Activated CD8-positive, alpha-beta T cell treated with anti-CD3 and anti-CD28 coated beads, Interleukin-2, amount 10 ng/mL, durations not matched to agents 7 days and 5 days (primary cell): ENCODE measurements around the gene THADA. TPM values are rescaled to one million over a fixed set of nuclear protein-coding genes. Genes with fewer than 3 reads are reported as not detected.

Experiments
- ATAC-seq: fragments of 150-1000 bp; cut with Tn5 transposase; one replicate; pipeline ENCODE4 v1.10.0; 2021; ENCODE audit warnings: moderate library complexity
- CTCF ChIA-PET: fragments of 350-600 bp; sonication (Branson Sonifier 250); formaldehyde crosslinking; loops from one replicate; lab custom pipeline; 2021; ENCODE audit warnings: antibody characterized with exemption; lab: Charles Lee
- POLR2A ChIA-PET: fragments of 350-600 bp; sonication (Branson Sonifier 250); formaldehyde crosslinking; loops from one replicate; lab custom pipeline; 2021; ENCODE audit warnings: antibody characterized with exemption; lab: Charles Lee
- DNase-seq: peaks from one replicate; pipeline ENCODE4 v3.0.0-alpha.2; 2020
- H3K27ac Mint-ChIP-seq: one replicate; pipeline ENCODE4 v1.8.0; 2021; ENCODE audit warnings: mild to moderate bottlenecking, mixed read lengths
- H3K27me3 Mint-ChIP-seq: one replicate; pipeline ENCODE4 v1.8.0; 2021; ENCODE audit warnings: low read depth, mixed read lengths
- H3K36me3 Mint-ChIP-seq: one replicate; pipeline ENCODE4 v1.8.0; 2021; ENCODE audit warnings: low read depth, mixed read lengths
- H3K4me1 Mint-ChIP-seq: one replicate; pipeline ENCODE4 v1.8.0; 2021; ENCODE audit warnings: low read depth, mixed read lengths
- H3K4me3 Mint-ChIP-seq: one replicate; pipeline ENCODE4 v1.8.0; 2021; ENCODE audit warnings: mild to moderate bottlenecking, mixed read lengths
- H3K9me3 Mint-ChIP-seq: one replicate; pipeline ENCODE4 v1.8.0; 2022; ENCODE audit warnings: mixed read lengths; ENCODE audit not compliant: insufficient read depth
- total RNA-seq, 2 experiments: library from RNA; stranded (reverse); gene quantifications; one replicate each; pipeline ENCODE4 v1.2.3, GENCODE V29; 2021

Gene THADA
- total RNA-seq, 2 experiments from 2014 or later: 27.0 to 31.9 TPM

DNA sequence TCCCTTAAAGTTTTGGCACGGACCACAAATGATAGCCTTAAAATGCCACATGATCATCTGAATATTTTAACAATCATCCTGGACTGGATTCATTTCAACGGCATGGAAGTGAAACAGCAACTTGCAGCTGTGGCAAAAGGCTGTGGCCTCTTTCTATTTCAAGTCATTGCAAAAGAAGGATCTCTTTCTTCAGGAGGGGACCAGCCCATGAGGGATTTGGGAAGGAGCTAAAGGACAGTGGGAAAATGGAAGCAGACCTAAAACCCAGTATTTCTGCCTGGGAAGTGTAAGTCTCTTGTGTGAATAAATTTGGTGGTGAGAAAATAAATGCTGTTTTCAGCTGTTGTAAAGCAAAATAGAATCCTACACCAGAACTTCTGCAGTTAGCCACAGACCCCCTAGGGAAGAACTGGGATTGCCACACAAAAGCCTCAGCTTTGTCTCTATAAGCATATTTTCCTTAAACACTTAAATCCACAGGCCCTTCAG lies 262.1 kb downstream of the THADA start:
- CTCF ChIA-PET: interaction anchor here (1.1 kb wide), 1 partner anchor 15 kb away, joined by 3 read pairs; no protein-coding TSS in a partner anchor
- no peaks in the 10 kb centered on the region for H3K27me3 Mint-ChIP-seq

DNA sequence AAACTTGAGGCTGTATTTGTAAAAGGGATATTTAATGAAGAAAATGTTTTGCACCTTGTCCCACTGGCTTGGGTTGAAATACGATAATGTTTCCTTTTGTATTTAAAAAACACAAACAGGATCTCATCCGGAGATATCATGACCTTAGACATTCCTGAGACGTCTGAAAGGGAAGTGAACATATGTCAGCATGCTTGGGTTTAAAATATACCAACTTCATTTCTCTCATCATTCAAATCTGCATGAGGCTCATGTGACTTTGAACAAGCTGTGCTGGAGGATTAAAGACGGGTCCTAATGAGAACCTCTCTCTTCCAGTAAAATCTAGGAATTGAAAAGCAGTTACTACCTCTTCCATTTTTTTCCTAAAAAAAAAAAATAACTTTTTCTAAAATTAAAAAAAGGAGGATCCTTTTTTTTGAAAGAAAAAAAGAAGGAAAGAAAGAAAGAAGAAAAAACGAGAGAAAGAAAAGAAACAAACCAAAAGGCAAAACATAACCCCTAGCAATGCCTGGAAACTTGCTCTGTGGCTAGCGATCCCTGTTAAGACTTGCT lies 262.7 kb downstream of the THADA start:
- POLR2A ChIA-PET: no interaction called here
- no peak for DNase-seq
- H3K36me3 Mint-ChIP-seq: peaks cover 4% of the 10 kb centered on the region
- peaks cover 5% of the 10 kb centered on the region for H3K4me1 Mint-ChIP-seq
- no peaks in the 10 kb centered on the region for H3K9me3 Mint-ChIP-seq
- CTCF ChIA-PET: interaction anchor here (1.1 kb wide), 1 partner anchor 14 kb away, joined by 3 read pairs; no protein-coding TSS in a partner anchor
- no peaks in the 10 kb centered on the region for H3K27me3 Mint-ChIP-seq
- H3K27ac Mint-ChIP-seq: no peak overlapping the region
- no peak for ATAC-seq
- H3K4me3 Mint-ChIP-seq: no peak overlapping the region

More for the DNA sequence above, 262.1 kb downstream of the THADA start:
- H3K4me3 Mint-ChIP-seq: no peak overlapping the region
- H3K4me1 Mint-ChIP-seq: peaks cover 5% of the 10 kb centered on the region
- peaks cover 8% of the 10 kb centered on the region for H3K36me3 Mint-ChIP-seq
- ATAC-seq: no peak
- H3K9me3 Mint-ChIP-seq: no peaks in the 10 kb centered on the region
- no peak overlapping the region for H3K27ac Mint-ChIP-seq
- POLR2A ChIA-PET: no interaction called here
- DNase-seq: no peak

DNA sequence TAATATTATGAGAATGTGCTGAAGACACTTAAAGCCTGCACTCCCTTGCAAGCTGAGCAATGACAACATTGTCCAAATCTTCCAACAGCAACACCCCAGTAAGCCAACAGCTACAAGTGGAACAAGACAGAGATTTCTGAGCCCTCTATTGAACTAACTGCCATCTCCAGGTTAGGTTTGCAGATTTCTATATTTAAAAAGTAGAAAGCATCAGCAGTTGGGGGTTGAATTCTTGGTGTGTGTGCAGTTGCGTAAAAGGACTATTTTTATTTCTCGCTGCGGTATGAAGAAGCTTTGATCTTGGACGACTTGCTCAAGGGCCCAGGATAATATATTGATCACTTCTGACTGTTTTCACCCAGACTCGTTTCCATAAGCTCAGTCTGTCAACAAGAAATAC lies 263.2 kb downstream of the THADA start:
- peaks cover 4% of the 10 kb centered on the region for H3K36me3 Mint-ChIP-seq
- POLR2A ChIA-PET: no interaction called here
- H3K27ac Mint-ChIP-seq: no peak overlapping the region
- H3K4me1 Mint-ChIP-seq: peaks cover 5% of the 10 kb centered on the region
- CTCF ChIA-PET: no interaction called here
- ATAC-seq: no peak
- no peaks in the 10 kb centered on the region for H3K9me3 Mint-ChIP-seq
- H3K4me3 Mint-ChIP-seq: no peak overlapping the region
- H3K27me3 Mint-ChIP-seq: no peaks in the 10 kb centered on the region
- no peak for DNase-seq

DNA sequence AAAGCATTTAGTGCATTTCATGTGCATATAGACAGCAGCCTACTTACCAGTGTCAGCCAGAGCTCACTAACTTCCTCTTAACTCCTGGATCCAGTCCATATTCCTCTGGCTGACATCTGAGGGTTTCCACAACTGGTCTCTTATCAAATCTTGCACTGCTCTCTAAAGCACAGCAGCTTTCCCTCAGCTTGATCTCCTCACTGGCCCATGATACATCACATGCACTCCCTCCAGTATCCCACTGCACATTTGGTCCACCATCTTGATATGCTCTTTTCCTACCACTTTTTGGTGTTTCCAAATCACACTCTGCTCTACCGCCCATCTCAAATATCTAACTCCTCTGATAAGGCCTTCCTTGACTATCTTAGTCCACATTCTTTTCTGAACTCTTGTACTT lies 264.4 kb downstream of the THADA start:
- no peak for DNase-seq
- H3K27ac Mint-ChIP-seq: no peak overlapping the region
- peaks cover under 1% of the 10 kb centered on the region for H3K4me1 Mint-ChIP-seq
- H3K36me3 Mint-ChIP-seq: peaks cover 4% of the 10 kb centered on the region
- ATAC-seq: no peak
- no peaks in the 10 kb centered on the region for H3K9me3 Mint-ChIP-seq
- POLR2A ChIA-PET: no interaction called here
- H3K27me3 Mint-ChIP-seq: no peaks in the 10 kb centered on the region
- CTCF ChIA-PET: interaction anchor here (0.6 to 0.8 kb wide), 2 partner anchors 32 to 150 kb away, joined by 3 read pairs; no protein-coding TSS in a partner anchor
- no peak overlapping the region for H3K4me3 Mint-ChIP-seq

DNA sequence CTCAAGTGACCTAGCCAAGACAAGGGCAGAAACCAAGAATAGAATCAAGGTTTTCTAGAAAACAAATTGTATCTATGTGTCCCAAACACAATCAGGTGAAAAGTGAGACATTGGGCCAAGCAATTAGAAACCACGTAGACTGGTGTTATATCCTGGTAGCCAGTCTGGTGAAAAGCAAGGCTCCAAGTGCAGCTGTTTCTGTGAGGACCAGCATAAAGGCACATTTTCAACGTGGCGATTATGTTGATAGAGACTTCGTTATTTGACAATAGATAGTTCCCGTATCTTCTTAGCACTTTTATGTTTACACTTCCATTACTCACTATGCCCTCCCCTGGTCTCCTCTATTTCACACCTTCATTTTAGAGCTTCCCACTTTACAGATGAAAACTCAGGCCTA lies 266.2 kb downstream of the THADA start:
- no peaks in the 10 kb centered on the region for H3K27me3 Mint-ChIP-seq
- ATAC-seq (no peak), DNase-seq (no peak)
- POLR2A ChIA-PET: no interaction called here
- H3K4me3 Mint-ChIP-seq: no peak overlapping the region
- no peaks in the 10 kb centered on the region for H3K9me3 Mint-ChIP-seq
- no peaks in the 10 kb centered on the region for H3K4me1 Mint-ChIP-seq
- no peak overlapping the region for H3K27ac Mint-ChIP-seq
- CTCF ChIA-PET: no interaction called here
- peaks cover 8% of the 10 kb centered on the region for H3K36me3 Mint-ChIP-seq

DNA sequence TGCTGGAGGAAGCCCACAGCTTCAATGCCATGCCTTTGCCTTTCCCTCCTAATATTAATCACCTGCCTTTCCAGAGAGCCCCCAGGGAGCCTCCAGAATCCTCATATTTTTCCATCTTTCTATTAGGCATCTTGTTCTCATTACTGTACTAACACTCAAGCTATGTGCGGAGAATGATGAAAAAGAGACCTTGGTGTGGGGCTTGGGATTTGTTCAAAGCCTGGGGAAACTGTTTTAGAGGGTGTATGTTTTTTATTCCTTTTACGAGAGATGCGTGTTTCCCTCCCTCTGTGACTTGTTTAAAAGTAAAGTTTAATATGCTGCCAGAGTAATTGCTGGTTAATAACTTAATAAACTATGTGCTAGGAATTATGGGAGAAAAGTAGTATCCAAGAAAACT lies 267.0 kb downstream of the THADA start:
- Mint-ChIP-seq H3K27ac (no peak overlapping the region), H3K4me3 (no peak overlapping the region), H3K27me3 (no peaks in the 10 kb centered on the region), H3K36me3 (peaks cover 8% of the 10 kb centered on the region), H3K4me1 (no peaks in the 10 kb centered on the region), H3K9me3 (no peaks in the 10 kb centered on the region)
- DNase-seq (no peak), ATAC-seq (no peak)
- CTCF ChIA-PET: interaction anchor here (0.5 to 1.8 kb wide), 2 partner anchors 10 to 100 kb away, joined by 3 to 5 read pairs; no protein-coding TSS in a partner anchor
- POLR2A ChIA-PET: no interaction called here

DNA sequence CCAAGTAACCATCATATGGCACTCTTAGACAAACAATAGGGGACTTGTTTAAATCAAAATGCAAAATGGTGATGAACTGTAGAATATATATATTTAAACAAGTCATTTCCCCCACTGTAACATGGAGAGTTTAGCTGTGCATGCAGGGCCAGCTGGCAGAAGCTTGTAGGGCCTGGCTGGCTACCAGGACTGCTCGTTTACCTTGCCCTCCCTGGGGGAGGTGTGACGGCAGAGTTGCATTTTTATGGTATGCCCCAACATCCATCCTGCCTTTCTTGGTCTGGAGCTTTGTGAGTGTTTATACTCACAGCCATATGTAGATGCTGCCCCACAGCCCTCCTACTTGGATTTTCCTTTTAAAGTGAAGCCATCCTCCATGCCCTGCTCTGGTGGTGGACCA lies 267.7 kb downstream of the THADA start:
- H3K27me3 Mint-ChIP-seq: no peaks in the 10 kb centered on the region
- H3K9me3 Mint-ChIP-seq: no peaks in the 10 kb centered on the region
- H3K4me1 Mint-ChIP-seq: no peaks in the 10 kb centered on the region
- no peak overlapping the region for H3K4me3 Mint-ChIP-seq
- ChIA-PET CTCF (interaction anchor here (1.4 to 1.8 kb wide), 2 partner anchors 9 to 11 kb away, joined by 5 read pairs; no protein-coding TSS in a partner anchor), POLR2A (no interaction called here)
- H3K27ac Mint-ChIP-seq: no peak overlapping the region
- H3K36me3 Mint-ChIP-seq: peaks cover 8% of the 10 kb centered on the region
- ATAC-seq: no peak
- no peak for DNase-seq

DNA sequence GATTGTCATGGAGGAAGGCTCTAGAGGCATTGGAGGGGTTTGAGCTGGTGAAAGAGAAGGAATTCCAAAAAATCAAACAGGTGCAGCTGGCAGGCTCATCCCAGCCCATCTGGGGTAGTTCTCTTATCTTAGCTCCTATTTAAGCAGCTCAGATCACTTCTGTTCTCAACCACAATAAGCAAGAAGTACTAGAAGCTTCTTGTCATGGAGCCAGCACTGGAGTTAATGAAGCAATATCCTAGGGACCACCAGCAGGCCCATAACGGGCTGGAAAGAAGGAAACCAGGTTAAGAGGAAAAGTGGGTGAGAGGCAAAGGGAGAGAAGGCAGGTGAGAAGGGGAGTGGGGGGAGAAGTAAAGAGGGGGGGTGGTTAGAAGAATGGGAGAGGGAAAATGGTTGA lies 268.7 kb downstream of the THADA start:
- Mint-ChIP-seq H3K4me1 (no peaks in the 10 kb centered on the region), H3K27ac (no peak overlapping the region), H3K36me3 (peaks cover 6% of the 10 kb centered on the region), H3K9me3 (no peaks in the 10 kb centered on the region), H3K27me3 (no peaks in the 10 kb centered on the region), H3K4me3 (no peak overlapping the region)
- POLR2A ChIA-PET: no interaction called here
- ATAC-seq (no peak), DNase-seq (no peak)
- CTCF ChIA-PET: interaction anchor here (1.1 to 1.4 kb wide), 2 partner anchors 8 to 157 kb away, joined by 3 to 5 read pairs; no protein-coding TSS in a partner anchor

DNA sequence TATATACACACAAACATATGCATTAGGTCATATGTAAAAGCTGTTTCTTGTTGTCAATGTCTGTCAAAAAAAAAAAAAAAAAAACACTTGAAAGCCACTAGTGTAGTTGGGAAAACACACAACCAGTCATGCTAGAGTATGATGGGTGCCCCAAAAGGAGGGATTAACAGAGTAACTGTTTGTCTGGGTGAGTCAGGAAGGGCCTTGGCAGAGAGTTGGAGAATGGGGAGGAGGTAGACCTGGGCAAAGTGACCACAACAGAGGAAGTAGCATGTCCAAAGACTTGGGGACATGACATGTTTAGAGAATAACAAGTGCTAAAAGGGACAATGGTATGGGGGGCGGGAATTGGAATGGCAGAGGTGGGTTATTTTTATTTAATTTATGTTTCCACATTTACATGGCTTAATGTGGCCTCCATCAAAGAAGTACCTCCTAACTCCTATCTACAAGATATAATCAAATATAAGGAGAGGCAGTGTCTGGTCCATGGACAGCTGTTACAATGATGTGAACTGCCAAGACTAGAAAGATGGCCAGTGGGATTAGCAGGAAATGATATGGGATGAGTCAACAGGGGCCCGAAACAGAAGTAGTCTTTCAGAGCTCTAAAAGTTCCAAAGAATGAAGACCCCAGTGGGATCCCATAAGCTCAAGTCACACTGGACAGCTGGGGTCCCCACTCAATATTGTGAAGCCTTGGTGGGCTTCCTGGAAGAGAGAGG lies 269.6 kb downstream of the THADA start:
- peaks cover 5% of the 10 kb centered on the region for H3K36me3 Mint-ChIP-seq

DNA sequence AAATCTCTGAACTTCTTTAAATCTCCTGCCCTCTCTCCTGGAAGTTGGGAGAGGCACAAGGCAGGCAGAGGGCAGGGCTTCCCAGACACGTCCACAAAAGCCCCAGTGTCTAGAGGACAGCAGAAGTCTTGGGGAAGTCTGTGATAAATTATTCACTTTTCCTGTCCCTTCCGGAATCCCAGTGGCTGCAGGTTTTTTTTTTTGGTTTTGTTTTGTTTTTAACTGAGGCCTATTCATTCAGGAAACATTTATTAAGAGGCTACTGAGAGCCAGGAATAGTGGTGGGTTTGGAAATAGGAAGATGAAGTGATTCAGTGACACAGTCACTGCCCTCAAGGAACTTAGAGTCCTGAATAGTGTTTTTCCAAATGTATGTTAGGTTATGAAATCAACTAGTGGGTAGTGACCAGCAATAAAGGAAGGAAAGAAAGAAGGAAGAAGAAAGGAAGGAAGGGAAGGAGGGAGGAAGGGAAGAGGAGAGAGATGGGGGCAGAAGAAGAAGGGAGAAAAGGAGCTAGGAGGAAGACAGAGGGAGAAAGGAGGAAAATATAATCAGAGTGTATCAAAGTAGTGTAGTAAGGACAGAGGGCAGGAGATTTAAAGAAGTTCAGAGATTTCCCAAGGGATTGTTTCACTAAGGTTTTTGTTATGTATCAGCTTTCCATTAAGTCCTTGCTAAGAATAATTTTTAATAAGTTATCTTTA lies 270.6 kb downstream of the THADA start:
- no peak for DNase-seq
- Mint-ChIP-seq H3K27ac (no peak overlapping the region), H3K4me3 (no peak overlapping the region), H3K4me1 (no peaks in the 10 kb centered on the region), H3K36me3 (peaks cover 5% of the 10 kb centered on the region), H3K9me3 (no peaks in the 10 kb centered on the region), H3K27me3 (no peaks in the 10 kb centered on the region)
- CTCF ChIA-PET: no interaction called here
- POLR2A ChIA-PET: no interaction called here
- ATAC-seq: no peak

More for the DNA sequence above, 269.6 kb downstream of the THADA start:
- no peak overlapping the region for H3K27ac Mint-ChIP-seq
- H3K27me3 Mint-ChIP-seq: no peaks in the 10 kb centered on the region
- H3K9me3 Mint-ChIP-seq: no peaks in the 10 kb centered on the region
- CTCF ChIA-PET: no interaction called here
- ATAC-seq: no peak
- no peak for DNase-seq
- H3K4me3 Mint-ChIP-seq: no peak overlapping the region
- POLR2A ChIA-PET: no interaction called here
- no peaks in the 10 kb centered on the region for H3K4me1 Mint-ChIP-seq

DNA sequence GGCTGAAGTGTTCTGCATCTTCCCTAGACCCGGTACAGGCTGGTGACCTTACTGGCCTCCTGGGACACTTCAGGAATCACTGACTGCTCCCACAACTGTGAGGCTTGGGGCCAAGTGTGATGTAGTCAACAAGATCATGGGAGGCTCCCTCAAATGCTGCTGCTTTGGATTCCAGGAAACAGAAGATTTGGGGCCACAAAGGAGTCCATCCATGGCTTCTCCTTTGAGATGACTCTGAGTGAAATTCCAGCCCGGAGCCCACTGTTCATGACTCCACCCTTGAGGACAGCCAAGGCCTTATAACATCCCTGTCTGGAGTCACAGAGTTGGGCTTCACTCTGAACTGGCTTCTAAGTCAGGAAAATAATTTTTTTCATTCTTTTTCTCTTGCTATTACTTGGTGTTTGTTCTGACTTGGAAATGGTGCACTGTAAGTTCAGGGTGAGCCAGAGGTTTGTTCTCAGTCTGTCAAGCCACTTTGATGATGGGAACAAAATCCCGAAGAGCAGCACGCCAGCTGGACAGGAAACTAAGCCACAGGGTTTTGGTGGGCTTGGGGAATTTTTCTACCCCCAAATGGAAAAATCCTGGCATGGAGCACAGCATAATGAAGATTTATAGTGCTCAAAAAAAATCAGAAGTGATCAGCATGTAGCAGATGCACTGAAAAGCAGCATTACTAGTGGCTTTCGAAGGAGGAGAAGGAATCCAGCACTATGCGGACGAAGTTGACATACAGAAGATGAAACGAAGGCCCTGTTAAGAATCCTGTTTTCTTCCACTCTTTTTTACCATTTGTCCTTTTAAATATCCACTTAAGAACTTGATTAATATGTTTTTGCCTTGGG lies 271.4 kb downstream of the THADA start:
- Mint-ChIP-seq H3K27me3 (no peaks in the 10 kb centered on the region), H3K36me3 (peaks cover 5% of the 10 kb centered on the region), H3K9me3 (no peaks in the 10 kb centered on the region), H3K4me1 (no peaks in the 10 kb centered on the region), H3K4me3 (no peak overlapping the region), H3K27ac (no peak overlapping the region)
- CTCF ChIA-PET: no interaction called here
- ATAC-seq (no peak), DNase-seq (no peak)
- POLR2A ChIA-PET: no interaction called here
